Keratinocyte (primary cell): ENCODE data around the gene TMBIM6.

Experiments used
- CTCF ChIP-seq, 3 experiments: IDR thresholded peaks in 1 of 3; conservative IDR thresholded peaks in 1 of 3; optimal IDR thresholded peaks in 1 of 3; 2 replicates in 2 of 3; 3 replicates in 1 of 3; pipeline versions ENCODE3 to v1.5.1; 2011; ENCODE audit warnings: low read length in 3 of 3, mild to moderate bottlenecking in 3 of 3, moderate library complexity in 2 of 3, control low read depth in 1 of 3, inconsistent platforms in 1 of 3; ENCODE audit not compliant: insufficient read depth in 2 of 3; ENCODE audit errors: extremely low read depth in 1 of 3
- EZH2 ChIP-seq: IDR thresholded peaks from one replicate; pipeline ENCODE4 v1.6.1; 2012; ENCODE audit warnings: inconsistent platforms, mild to moderate bottlenecking, low read length, moderate library complexity

GRCh38 chr12:49740930-49741881, at the start of gene TMBIM6:
- TF ChIP-seq CTCF (optimal IDR thresholded peaks at IDR 0.05 in 1 of 3, IDR thresholded peaks at IDR 0.05 in 1 of 3, conservative IDR thresholded peaks at IDR 0.05 in 1 of 3; ENCODE audit: extremely low read depth in 1 of 3, insufficient read depth in 2 of 3, low read length in 3 of 3) (peak; percentile 83 to 94 (median 89)), EZH2 (no peak)
